Progenitor cell of endocrine pancreas (in vitro differentiated cells): ENCODE measurements around the gene NTF3. TPM values are rescaled to one million over a fixed set of nuclear protein-coding genes. Genes with fewer than 3 reads are reported as not detected.

Experiments used
- DNase-seq: peaks from one replicate; pipeline ENCODE4 v3.0.0; 2021; ENCODE audit warnings: low spot score; ENCODE audit not compliant: unreplicated experiment
- H3K27ac Mint-ChIP-seq: 2 replicates; pipeline ENCODE4 v1.8.0; 2021; ENCODE audit warnings: mild to moderate bottlenecking, moderate library complexity, mixed read lengths
- H3K27me3 Mint-ChIP-seq: 2 replicates; pipeline ENCODE4 v1.8.0; 2021; ENCODE audit warnings: mixed read lengths
- H3K36me3 Mint-ChIP-seq: 2 replicates; pipeline ENCODE4 v1.8.0; 2022; ENCODE audit warnings: mixed read lengths; ENCODE audit not compliant: insufficient read depth
- H3K4me1 Mint-ChIP-seq: 2 replicates; pipeline ENCODE4 v1.8.0; 2021; ENCODE audit warnings: low read depth, mixed read lengths
- H3K4me3 Mint-ChIP-seq: 2 replicates; pipeline ENCODE4 v1.8.0; 2021; ENCODE audit warnings: low read depth, mild to moderate bottlenecking, moderate library complexity, mixed read lengths
- H3K9me3 Mint-ChIP-seq: 2 replicates; pipeline ENCODE4 v1.8.0; 2021; ENCODE audit warnings: low read depth, mixed read lengths
- total RNA-seq: library from RNA; stranded (reverse); gene quantifications from 2 replicates; pipeline ENCODE4 v1.2.1, GENCODE V29; 2021
- TF ChIP-seq, protein P1 (sequence below): fragments of 200-600 bp; sonication (generic); IDR thresholded peaks from one replicate; pipeline ENCODE4 v1.5.0; 2021; ENCODE audit warnings: antibody characterized with exemption, mild to moderate bottlenecking; ENCODE audit not compliant: unreplicated experiment

The NTF3 gene
- total RNA-seq, 1 donor from 2014 or later, result 1.2 TPM

DNA sequence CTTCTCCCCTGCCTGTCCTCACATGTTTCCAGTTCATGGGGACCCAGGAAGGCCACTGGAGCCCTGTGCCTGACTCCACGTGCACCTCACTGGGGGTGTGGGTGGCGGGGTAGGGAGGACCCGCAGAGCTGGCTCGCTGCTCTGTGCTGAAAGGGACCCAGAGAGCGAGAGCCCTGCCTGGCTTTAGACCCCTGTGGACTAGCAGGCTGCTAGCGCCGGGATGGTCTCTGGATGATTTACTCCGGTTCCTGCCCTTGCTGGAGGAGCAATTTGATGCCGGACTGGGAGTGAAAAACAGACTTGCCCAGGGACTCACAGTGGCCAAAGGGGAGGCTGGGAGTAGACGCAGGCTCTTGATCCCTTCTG, 49.0 kb downstream of the NTF3 start:
- TF ChIP-seq, protein P1, sequence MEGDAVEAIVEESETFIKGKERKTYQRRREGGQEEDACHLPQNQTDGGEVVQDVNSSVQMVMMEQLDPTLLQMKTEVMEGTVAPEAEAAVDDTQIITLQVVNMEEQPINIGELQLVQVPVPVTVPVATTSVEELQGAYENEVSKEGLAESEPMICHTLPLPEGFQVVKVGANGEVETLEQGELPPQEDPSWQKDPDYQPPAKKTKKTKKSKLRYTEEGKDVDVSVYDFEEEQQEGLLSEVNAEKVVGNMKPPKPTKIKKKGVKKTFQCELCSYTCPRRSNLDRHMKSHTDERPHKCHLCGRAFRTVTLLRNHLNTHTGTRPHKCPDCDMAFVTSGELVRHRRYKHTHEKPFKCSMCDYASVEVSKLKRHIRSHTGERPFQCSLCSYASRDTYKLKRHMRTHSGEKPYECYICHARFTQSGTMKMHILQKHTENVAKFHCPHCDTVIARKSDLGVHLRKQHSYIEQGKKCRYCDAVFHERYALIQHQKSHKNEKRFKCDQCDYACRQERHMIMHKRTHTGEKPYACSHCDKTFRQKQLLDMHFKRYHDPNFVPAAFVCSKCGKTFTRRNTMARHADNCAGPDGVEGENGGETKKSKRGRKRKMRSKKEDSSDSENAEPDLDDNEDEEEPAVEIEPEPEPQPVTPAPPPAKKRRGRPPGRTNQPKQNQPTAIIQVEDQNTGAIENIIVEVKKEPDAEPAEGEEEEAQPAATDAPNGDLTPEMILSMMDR, result no peak
- no peak overlapping the region for H3K4me3 Mint-ChIP-seq
- peaks cover 21% of the 10 kb centered on the region for H3K27me3 Mint-ChIP-seq
- H3K27ac Mint-ChIP-seq, result no peak overlapping the region
- no peaks in the 10 kb centered on the region for H3K36me3 Mint-ChIP-seq
- no peaks in the 10 kb centered on the region for H3K9me3 Mint-ChIP-seq
- peaks cover 7% of the 10 kb centered on the region for H3K4me1 Mint-ChIP-seq
- no peak for DNase-seq

DNA sequence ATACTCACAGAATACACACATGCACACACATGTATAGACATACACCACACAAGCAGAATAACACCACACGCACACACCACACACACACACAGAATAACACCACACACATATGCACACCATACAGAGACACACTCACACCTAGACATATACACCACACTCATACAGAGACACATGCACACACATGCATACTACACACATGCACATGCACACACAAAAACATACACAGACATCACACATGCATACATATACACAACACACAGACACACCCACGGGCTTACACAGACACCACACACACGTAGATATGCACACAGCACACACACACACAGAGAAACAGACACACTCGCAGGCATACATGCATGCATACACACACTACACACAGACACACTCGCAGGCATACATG, 49.7 kb downstream of the NTF3 start:
- TF ChIP-seq, protein P1, result no peak
- Mint-ChIP-seq H3K27me3 (peaks cover 16% of the 10 kb centered on the region), H3K9me3 (no peaks in the 10 kb centered on the region), H3K4me1 (peaks cover 7% of the 10 kb centered on the region), H3K27ac (no peak overlapping the region), H3K36me3 (no peaks in the 10 kb centered on the region), H3K4me3 (no peak overlapping the region)
- DNase-seq, result no peak

DNA sequence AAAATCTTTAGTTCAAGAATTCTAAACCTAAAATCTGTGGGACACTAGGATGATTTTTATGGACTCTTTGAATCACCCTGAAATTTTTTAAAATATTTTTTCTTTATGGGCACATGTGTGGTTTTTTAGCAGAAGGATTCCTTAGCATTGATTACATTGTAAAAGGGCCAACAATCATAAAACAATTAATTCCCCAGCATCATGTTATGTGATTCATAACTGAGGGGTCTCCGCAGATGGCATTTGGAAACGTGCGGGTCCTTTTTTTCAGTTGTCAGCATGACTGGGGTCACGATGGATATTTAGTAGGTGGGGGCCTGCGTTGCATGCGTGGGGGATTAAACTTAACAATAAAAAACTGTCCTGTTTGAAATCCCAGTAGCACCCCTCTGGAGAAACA, 52.5 kb downstream of the NTF3 start:
- peaks cover 24% of the 10 kb centered on the region for H3K27me3 Mint-ChIP-seq
- H3K9me3 Mint-ChIP-seq, result no peaks in the 10 kb centered on the region
- TF ChIP-seq, protein P1, result no peak
- peaks cover 9% of the 10 kb centered on the region for H3K4me1 Mint-ChIP-seq
- no peak overlapping the region for H3K4me3 Mint-ChIP-seq
- no peak for DNase-seq
- H3K27ac Mint-ChIP-seq, result no peak overlapping the region
- no peaks in the 10 kb centered on the region for H3K36me3 Mint-ChIP-seq

DNA sequence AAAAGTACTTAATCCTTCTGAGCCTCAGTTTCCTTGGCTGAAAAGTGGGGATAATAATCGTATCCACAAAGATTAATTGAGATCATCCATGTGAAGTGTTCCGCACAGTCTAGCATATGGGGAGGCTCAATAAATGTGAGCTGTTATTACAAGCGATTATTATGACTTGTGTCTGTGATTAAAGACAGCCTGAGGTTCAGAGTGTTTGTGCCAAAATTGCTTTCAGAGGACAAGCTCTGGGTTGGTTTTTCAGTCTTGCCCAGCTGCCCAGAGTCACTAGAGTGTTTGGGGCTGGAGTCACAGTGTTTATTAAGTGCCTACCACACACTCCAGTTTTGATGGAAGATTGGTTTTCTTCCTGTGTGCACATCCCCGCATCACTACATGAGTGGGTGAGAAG, 53.5 kb downstream of the NTF3 start:
- TF ChIP-seq, protein P1, result no peak
- no peaks in the 10 kb centered on the region for H3K36me3 Mint-ChIP-seq
- H3K4me3 Mint-ChIP-seq, result no peak overlapping the region
- H3K27ac Mint-ChIP-seq, result no peak overlapping the region
- no peak for DNase-seq
- no peaks in the 10 kb centered on the region for H3K9me3 Mint-ChIP-seq
- peaks cover 3% of the 10 kb centered on the region for H3K4me1 Mint-ChIP-seq
- H3K27me3 Mint-ChIP-seq, result peaks cover 30% of the 10 kb centered on the region

DNA sequence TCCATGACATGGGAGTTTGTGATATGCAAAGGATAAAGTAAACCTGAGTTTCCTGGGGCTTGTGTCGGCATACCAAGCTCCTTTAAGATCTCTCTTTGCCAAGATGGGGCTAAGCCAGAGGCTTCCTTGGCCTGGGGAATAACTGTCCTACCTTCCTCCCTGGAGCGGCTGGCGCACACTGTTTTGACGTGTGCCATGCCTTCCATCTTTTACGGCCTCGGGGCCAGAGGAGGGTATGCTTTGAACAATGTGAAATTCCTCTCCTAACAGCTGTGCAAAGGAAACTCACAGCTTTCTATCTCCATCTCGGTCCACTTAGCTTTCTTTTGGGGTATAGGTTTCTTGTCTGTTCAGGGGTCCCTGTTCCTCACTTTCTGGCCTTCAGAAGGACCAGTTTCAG, 55.2 kb downstream of the NTF3 start:
- Mint-ChIP-seq H3K9me3 (no peaks in the 10 kb centered on the region), H3K4me1 (peaks cover 2% of the 10 kb centered on the region), H3K27me3 (peaks cover 41% of the 10 kb centered on the region), H3K36me3 (no peaks in the 10 kb centered on the region), H3K4me3 (no peak overlapping the region), H3K27ac (no peak overlapping the region)
- no peak for DNase-seq
- TF ChIP-seq, protein P1, result no peak
